ENCODE results near the gene GLCE.

DNA sequence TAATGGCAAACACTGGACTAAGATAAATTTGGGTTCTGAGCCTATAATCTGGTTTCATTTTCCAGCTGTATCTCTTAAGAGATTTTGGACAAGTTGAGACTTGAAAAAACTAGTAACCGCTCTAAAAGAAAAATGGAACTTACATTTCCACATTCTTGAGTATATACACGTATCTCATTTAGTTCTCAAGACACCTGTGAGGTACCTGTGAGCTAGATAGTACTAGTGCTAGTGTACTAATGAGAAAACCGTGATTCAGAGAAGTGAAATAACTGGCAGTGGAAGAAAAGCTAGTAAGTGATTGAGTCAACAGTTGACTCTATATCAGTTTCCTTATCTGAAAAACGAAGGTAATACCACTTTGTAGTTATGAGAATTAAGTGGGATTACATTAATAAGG lies 76.1 kb downstream of the GLCE start:
- TF ChIP-seq, protein P1, sequence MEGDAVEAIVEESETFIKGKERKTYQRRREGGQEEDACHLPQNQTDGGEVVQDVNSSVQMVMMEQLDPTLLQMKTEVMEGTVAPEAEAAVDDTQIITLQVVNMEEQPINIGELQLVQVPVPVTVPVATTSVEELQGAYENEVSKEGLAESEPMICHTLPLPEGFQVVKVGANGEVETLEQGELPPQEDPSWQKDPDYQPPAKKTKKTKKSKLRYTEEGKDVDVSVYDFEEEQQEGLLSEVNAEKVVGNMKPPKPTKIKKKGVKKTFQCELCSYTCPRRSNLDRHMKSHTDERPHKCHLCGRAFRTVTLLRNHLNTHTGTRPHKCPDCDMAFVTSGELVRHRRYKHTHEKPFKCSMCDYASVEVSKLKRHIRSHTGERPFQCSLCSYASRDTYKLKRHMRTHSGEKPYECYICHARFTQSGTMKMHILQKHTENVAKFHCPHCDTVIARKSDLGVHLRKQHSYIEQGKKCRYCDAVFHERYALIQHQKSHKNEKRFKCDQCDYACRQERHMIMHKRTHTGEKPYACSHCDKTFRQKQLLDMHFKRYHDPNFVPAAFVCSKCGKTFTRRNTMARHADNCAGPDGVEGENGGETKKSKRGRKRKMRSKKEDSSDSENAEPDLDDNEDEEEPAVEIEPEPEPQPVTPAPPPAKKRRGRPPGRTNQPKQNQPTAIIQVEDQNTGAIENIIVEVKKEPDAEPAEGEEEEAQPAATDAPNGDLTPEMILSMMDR (IDR thresholded peaks at IDR 0.05) = no peak
- no peak for TF ChIP-seq POLR2A (IDR thresholded peaks at IDR 0.05)
- TF ChIP-seq EP300 (IDR thresholded peaks at IDR 0.05) = no peak
